GM19025 (cell line): ENCODE data around the gene AP4S1.
"Not testable (repeated sequence)": the region's sequence is repeated elsewhere in the genome, so short reads cannot be mapped to it uniquely, and the experiment has no call there.

Experiments used
- ATAC-seq: cut with Tn5 transposase; IDR thresholded peaks from one replicate; pipeline ENCODE4 v1.9.1; 2021; ENCODE audit warnings: mild to moderate bottlenecking, low read depth, moderate library complexity; ENCODE audit not compliant: unreplicated experiment

Gene AP4S1

GRCh38 chr14:31038521-31039166, 13.2 kb downstream of the AP4S1 start:
- no peak for ATAC-seq

- ATAC-seq: no peak
These were observed 16.9 kb downstream of the AP4S1 start for GRCh38 chr14:31042300-31042699.

GRCh38 chr14:31042893-31043292, 17.4 kb downstream of the AP4S1 start:
- ATAC-seq: not testable (repeated sequence)

GRCh38 chr14:31043379-31043778, 17.9 kb downstream of the AP4S1 start:
- no peak for ATAC-seq

DNA sequence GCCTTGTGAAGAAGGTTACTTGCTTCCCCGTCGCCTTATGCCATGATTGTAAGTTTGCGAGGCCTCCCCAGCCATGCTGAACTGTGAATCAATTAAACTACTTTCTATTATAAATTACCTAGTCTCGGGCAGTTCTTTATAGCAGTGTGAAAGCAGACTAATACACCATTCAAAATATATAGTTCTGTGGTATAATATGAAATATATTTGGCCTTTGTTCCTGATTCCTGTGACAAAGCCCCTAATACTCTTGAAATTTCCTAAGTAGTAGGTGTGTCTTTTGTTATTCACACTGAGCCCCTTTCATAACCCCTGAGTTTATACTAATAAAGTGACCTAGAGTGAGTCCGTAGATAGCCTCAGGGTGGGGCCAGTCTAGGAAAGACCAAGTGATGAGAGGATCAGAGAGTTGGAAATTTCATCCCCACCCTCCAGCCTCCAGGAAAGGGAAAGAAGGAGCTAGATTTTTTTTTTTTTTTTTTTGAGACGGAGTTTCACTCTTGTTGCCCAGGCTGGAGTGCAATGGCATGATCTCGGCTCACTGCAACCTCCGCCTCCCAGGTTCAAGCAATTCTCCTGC, 20.1 kb downstream of the AP4S1 start:
- ATAC-seq: no peak

- ATAC-seq: no peak
These were observed 22.1 kb downstream of the AP4S1 start for GRCh38 chr14:31047503-31047902.

GRCh38 chr14:31051023-31051422, 25.6 kb downstream of the AP4S1 start:
- no peak for ATAC-seq

DNA sequence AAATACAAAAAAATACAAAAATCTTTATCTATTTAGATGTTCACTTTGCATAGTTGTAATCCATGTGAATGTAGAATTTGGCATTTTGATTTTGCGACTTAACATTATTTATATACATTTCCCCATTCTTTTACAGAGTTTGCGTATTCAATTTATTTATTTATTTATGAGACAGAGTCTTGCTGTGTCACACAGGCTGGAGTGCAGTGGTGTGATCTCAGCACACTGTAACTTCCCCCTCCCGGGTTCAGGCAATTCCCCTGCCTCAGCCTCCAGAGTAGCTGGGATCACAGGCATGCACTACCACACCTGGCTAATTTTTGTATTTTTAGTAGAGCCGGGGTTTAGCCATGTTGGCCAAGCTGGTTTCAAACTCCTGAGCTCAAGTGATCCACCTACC, 26.1 kb downstream of the AP4S1 start:
- ATAC-seq: no peak

DNA sequence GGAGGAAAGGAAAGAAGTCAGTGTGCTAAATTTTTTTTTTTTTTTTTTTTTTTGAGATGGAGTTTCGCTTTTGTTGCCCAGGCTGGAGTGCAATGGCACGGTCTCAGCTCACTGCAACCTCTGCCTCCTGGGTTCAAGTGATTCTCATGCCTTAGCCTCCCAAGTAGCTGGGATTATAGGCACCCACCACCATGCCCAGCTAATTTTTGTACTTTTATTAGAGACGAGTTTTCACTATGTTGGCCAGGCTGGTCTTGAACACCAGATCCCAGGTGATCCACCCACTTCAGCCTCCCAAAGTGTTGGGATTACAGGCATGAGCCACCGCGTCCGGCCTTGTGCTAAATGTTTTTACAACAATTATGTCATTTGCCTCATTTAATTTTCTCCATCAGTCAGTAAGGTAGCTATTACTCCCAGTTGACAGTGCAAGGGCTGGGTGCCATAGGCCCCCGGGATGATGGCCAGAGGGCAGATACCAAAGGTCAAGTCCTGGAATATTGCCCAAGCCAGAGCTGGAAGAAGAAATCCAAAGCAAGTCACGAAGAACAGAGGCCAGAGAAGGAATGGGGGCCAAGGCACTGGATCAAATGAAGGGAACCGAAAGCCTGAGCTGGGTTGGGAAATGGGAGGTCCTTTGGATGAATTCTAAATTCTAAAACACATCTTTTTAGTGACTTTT, 27.6 kb downstream of the AP4S1 start:
- not testable (repeated sequence) for ATAC-seq

DNA sequence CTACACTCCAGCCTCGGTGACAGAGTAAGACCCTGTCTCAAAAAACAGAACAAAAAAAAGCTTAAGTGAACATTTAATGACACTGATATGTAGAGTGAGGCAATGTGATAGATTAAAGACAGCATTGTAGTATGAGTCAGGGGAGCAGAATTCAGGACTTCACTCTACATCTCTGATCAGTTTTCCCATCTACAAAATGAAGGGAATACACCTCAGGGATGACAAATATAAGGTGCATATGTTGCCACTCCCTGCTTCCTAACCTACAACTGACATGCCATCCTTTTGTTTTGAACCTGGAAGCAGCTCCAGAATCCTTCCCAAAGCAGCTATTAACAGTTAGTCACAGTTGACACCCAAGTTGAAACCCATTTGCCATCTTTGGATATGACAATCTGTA, 31.6 kb downstream of the AP4S1 start:
- ATAC-seq: no peak

DNA sequence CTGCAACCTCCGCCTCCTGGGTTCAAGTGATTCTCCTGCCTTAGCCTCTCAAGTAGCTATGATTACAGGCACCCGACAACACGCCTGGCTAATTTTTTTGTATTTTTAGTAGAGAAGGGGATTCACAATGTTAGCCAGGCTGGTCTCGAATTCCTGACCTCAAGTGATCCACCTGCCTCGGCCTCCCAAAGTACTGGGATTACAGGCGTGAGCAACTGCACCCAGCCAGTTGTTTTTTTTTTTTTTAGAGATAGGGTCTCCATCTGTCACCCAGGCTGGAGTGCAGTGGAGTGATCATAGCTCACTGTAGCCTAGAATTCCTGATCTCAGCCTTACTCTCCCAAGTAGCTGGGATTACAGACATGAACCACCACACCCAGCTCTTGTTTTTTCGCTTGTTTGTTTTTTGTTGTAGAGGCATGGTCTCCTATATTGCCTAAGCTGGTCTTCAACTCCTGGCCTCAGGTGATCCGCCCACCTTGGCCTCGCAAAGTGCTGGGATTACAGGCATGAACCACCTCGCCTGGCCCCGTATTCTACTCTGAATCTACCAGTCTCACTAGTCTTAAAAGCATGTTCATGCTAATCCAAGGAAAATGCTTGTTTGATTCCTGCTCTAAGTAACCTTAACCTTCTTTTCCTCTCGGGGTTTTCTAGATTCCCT, 32.4 kb downstream of the AP4S1 start:
- no peak for ATAC-seq

- no peak for ATAC-seq
These were observed 33.9 kb downstream of the AP4S1 start for GRCh38 chr14:31059152-31059924.

DNA sequence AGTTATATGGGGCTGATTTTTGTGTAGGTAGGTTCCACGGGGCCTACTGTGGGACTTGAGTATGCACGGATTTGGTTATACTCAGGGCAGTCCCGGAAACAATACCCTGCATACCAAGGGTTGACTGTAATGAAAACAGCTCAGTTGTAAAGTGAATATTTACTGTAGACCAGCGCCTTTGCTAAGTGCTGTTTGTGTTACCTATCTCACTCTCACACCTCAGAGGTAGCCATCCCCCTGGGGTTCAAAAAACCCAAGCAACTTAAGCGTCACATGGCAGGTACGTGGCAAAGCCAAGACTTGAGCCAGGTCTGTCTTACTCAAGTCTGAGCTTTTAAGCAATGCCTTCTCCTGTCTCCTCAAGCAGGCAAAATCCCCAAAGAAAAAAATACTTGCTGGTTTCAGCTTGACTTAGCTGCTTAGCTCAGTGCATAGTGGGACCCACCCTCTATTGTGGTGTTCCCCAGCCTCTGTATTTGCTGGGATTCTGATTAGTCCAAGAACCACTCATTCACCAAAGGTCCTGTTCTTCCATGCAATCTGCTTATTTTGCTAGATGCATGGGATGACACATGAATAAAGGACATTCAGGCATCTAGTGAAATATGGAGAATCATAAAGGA, 34.9 kb downstream of the AP4S1 start:
- no peak for ATAC-seq

DNA sequence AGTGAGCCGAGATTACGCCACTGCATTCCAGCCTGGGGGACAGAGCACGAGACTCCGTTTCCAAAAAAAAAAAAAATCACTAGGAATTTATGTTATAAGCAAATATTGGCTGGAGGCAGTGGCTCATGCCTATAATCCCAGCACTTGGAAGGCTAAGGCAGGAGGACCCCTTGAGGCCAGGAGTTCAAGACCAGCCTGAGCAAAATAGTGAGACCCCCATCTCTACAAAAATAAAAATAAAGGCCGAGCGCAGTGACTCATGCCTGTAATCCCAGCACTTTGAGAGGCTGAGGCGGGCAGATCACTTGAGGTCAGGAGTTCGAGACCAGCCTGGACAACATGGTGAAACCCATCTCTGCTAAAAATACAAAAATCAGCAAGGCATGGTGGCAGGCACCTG, 37.5 kb downstream of the AP4S1 start:
- not testable (repeated sequence) for ATAC-seq

DNA sequence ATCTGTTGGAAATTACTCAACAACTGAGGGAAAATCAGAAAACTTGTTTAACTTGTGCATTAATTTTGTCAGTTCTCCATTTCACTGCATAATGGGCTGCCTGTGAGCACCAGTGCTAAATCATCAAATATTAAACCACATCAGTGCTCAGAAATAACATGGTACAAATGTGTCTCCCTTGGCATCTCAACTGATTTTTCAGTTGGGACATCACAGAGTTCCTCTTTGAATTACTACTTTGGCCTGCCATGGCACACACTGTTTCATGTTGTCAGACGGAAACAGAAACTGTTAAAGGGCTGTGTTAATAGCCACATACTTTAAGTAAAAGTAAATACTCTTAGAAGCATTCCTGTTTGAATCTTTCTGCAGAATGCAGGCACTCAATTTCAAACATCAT, 42.8 kb downstream of the AP4S1 start:
- no peak for ATAC-seq

- ATAC-seq: no peak
These were observed 43.9 kb downstream of the AP4S1 start for GRCh38 chr14:31069343-31069742.

GRCh38 chr14:31070431-31070830, 45.0 kb downstream of the AP4S1 start:
- no peak for ATAC-seq

DNA sequence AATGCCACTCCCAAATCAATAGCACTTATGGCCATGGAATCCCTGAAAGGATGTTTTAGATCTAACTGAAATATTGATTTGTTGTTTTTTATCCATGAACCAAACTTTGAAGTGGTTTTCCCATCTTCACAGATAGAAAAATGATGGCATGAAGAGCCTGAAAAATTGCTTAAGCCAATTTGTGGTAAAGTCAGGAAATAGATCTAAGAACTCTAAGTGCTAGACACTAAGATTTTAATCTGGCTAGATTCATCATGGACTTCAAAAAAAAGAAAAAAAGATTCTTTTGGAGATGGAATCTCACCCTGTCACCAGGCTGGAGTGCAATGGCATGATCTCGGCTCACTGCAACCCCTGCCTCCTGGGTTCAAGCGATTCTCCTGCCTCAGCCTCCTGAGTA, 45.7 kb downstream of the AP4S1 start:
- no peak for ATAC-seq

DNA sequence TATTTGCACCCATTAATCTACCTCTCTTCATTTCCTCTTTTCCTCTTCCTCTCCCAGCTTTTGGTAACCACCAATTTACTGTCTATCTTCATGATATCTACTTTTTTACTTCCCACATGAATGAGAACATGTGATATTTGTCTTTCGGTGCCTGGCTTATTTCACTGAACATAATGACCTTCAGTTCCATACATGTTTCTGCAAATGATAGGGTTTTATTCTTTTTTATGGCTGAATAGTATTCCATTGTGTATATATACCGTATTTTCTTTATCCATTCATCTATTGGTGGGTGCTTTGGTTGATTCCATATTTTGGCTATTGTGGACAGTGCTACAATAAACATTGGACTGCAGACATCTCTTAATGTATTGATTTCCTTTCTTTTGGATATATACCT, 49.7 kb downstream of the AP4S1 start:
- ATAC-seq: no peak

DNA sequence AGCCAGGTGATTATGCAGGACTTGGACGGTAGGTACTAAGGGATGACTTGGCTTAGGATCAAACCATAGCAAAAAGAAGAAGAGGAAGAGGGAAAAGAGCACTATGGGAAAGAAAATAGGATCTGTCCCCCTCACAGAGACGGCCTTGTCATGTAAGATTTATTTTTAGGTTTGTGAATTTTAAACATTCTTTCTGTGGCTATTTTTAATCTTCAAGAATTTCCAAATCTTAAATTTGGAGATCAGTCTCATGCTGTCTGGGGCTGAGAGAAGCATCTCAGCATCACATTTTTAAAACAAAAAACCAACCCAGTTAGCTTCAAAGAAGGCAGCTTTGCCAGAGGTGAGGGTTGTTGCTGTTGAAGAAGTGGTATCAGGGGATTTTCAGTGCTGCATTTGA, 53.3 kb downstream of the AP4S1 start:
- no peak for ATAC-seq
